GM21360 (cell line): ENCODE results near the gene WWOX.

Experiments used
- ATAC-seq: cut with Tn5 transposase; IDR thresholded peaks from one replicate; pipeline ENCODE4 v1.9.1; 2021; ENCODE audit warnings: mild to moderate bottlenecking, moderate library complexity; ENCODE audit not compliant: unreplicated experiment

The WWOX gene

DNA sequence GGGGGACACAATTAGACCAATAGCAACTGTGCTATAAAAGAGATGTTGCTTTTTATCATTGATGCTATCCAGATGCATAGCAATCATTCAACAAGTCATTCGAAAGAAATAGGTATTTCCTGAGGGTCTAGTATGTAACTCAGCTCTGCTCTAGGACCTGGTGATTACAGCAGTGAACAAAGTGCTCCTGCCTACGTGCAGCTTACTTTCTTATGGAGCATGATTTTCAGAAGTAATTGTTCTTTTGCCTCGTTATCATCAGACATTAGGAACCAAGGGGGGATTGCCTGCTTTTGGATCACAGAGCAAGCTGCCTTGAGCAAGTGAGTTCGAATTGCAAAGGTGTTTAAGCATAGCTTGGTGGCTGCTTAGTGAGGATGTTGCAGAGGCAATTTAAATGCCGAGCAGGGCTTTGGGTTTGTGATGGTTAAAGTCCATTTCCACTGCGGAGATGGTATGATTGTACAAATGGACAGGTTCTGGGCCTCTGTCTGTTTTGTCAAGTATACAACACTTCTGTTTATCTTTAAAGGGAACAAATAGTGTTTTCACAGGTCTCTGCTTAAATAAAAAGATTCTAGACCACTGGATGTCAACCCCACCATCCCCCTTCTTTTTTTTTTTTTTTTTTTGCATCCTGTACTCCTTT is 41.5 kb downstream of the WWOX start:
- ATAC-seq: no peak

DNA sequence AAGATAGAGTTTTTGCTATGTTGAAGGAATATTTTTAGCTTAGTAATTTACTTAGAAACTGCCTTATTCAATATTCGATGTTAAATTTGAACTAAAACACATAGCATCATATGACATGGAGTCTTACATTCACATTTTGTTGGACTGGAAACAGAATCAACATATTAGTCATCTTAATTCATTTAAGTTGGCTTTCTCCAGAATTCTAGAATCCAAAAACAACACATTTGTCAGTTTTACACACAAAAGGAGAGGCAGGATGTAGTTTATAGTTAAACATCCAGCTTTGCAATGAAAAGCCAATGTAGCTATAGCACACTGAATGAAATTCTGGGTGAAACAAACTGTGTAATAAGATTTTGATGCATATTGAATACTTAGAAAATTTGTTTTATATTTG is 43.3 kb downstream of the WWOX start:
- no peak for ATAC-seq

DNA sequence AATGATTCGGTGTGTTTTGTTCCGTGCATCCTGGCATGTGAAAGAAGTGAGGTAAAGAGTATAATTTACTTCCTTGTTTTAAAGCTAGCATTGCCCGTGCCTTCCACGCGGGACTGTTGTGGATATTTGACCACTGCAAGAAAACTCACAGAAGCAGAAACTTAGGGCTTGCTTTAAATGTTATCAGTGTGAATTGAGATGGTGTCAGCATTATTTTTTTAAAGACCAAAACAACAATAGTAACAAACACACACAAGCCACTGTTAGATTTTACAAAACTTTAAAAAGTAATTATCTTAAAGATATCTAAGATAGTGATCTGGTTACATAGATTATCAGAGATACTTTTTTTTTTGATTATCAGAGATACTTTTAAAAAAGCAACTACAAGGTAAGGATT is 47.4 kb downstream of the WWOX start:
- ATAC-seq: no peak

DNA sequence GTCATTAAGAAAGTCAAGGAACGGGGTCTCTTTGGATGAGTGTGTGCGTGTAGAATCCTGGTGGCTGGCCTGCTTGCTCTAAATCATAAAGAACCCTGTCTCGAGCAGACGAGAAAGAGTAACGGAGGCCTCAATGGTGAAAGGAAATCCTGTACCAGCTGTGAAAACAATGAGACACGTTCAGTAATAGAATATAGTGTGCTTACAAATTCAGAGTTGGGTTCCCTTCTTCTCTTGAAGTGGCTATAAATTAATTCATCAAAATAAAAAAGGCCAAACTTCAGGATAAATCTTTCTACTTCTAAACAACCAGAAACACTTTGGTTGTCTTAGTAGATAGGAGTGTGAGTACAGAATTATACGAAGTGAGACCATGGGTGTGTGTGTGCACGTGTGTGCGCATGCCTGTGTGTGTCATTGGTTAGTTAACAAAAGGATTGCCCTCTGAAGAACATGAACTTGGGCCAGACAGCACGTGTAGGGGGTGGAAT is 48.5 kb downstream of the WWOX start:
- ATAC-seq: no peak

DNA sequence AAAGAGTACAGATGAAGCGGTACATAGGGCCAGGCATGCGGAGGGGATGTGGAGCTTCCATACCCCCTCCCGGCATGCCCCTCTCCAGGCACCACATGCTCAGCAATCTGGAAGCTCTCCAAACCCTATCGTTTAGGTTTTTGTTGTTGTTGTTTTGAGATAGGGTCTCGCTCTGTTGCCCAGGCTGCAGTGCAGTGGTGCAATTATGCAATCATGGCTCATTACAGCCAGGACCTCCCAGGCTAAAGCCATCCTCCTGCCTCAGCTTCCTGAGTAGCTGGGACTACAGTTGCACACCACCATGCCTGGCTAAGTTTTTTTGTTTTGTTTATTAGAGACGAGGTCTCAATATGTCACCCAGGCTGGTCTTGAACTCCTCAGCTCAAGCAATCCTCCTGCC is 50.8 kb downstream of the WWOX start:
- no peak for ATAC-seq

DNA sequence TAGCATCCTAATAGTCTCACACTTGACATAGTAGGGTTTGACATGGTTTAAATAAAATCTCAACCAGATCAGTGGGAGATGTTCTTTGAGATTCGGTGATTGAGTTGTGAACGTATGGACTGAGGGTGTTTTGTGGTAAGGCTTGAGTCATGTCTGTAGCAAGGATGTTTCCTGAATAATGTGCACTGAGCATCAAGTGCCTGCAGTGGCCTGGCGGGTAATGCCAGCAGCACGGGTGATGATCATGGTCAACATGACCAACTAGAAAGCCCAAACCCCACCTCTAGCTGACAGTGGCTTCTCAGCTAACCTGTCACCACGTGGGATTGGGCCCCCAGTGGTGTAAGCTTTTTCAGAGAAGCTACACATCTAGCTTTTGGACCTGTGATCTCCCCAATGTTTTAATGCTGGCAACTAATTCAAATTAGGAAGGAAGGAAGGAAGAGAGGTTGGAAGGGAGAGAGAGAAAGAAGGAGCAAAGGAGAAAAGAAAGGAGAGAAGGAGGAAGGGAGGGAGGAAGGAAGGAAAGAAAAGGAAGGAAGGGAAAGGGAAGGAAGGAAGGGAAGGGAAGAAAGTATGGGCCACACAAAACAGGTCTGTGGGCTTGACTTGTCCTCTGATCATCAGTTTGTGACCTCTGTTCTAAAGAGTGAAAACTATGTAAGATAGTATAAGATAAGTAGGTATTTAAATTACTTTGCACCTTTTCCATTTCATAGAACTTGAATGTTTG is 55.4 kb downstream of the WWOX start:
- ATAC-seq: no peak

DNA sequence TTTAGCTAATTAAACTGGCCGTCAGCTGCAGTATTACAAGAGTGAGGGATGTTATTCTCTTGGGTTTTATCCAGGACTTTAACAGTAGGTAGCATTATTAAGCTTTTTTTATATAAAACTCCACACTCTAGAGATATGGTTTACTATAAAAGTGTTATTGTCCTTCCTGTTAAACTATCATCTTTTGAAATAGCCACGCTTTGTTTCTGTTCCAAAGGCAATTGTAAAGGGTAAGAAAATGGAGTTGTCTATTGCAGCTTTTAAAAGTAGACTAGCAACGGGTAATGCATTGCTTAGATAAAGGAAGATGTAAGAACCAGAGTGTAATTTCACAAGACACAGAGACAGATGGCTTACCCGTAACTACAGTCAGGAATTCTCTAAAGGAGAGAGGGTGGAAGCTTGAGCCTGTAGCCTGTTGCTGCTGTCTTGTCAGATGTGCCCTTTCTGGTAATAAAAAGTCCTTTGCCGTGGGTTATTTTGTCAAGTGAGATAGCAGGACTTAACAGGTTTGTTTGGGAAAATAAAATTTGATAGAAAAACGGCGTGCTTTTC is 56.4 kb downstream of the WWOX start:
- no peak for ATAC-seq

DNA sequence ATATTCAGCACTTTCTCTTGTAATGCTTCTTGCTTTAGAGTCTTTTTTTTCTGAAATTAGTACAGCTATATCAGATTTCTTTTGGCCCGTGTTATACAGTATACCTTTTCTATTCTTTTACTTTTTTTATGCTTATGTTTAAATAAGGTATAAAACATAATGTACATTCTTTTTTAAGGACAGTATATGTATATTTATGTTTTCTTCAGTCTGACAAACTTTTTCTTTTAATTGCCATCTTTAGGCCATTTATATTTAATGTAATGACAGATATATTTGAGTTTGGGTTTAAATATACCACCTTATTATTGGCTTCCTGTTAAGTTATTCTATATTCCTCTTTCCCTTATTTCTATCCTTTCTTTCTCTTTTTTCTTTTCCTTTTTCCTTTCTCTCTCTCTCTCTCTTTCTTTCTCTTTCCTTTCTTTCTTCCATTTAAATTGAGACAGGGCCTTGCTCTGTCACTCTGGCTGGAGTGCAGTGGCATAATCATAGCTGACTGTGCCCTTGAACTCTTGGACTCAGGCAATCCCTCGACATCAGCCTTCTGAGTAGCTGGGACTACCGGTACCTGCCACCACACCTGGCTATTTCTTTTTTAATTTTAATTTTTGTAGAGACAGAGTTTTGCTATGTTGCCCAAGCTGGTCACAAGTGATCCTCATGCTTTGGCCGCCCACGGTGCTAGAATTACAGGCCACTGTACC is 61.7 kb downstream of the WWOX start:
- ATAC-seq: no peak

DNA sequence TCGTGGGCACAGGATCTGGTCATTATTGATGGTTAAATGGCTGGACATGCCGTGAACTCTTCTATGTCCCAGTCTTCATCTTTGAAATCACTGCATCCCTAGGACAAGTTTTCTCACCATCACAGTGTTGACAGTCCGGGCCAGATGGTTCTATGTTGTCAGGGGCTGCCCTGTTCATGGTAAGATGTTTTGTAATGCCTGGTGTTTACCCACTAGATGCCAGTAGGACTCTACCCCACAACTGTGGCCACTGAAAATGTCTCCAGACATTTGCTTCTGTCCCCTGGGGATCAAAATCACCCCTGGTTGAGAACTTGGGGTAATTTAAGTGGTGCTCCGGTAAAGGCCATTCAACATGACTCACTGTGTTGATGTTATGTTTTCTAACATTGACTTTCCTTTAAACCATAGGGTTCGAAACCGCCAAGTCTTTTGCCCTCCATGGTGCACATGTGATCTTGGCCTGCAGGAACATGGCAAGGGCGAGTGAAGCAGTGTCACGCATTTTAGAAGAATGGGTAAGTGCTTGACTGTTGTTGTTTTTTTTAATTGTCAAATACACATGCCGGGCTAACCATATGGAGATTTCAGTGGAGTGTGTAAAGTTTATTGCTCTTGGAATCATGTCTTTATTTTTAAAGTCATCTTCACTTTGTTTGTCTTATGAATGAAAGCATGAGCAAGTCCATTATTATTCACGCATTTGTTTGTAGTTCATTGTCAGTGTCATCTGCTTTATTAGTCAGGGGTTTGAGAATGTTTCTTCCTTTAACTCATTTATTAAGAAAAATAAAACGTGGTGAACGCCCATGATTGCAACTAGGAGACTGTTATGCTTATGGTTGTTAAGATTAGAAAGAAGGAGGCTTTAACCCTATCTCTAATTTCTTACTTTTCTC is 64.6 kb downstream of the WWOX start:
- ATAC-seq: no peak

DNA sequence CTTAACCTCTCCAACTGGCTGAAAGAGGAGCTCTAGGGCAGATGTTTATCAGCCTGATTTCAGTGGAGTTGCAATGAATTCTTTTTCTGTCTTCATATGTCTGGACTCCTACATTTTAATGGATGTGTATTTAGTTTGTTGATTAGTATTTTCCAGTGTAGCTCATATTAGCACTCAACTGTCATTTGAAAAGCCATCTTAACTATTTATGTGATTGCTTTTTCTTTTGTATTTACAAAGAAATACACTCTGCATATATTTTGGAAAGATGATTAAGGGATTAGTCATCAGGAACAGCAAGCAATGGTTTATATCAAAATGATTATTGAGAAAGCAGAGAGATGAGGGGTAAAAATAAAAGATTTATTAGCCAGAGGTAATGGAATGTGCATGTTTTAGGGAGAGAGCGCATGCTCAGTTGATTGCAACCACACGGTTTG is 71.1 kb downstream of the WWOX start:
- no peak for ATAC-seq

DNA sequence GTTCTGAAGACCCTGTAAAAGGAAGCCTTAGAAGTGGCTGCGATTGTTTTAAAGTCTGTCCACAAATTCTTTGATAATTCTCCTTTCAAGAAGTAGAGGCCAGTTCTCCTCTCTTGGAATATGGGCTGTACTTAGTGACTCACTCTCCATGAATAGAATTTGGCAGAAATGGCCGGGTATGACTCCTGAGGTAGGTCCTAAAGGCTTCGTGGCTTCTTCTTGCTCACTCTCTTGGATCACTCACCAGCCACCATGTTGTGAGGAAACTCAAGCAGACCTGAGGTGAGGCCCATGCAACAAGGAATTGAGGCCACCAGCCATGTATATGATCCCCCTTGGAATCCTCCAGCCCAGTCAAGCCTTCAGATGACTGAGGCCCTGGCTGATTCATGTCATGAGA is 75.8 kb downstream of the WWOX start:
- ATAC-seq: no peak

DNA sequence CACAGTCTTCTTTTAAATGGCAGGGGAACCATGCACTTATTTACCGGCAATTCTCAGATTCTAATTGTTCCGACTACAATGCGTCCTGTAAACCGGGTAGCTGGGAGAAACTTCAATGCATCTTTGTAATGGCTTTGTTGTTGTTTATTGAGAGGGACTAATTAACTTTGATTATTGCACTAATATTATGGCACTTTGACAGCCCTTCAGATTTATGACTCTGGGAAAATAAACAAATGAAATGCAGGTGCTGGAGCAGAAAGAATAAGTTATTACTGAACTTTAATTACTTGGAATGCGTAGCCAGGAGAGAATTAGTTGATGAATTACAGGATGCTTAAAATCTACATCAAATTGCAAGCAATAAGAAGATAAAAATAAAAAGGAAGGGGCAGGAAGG is 77.0 kb downstream of the WWOX start:
- ATAC-seq: no peak

DNA sequence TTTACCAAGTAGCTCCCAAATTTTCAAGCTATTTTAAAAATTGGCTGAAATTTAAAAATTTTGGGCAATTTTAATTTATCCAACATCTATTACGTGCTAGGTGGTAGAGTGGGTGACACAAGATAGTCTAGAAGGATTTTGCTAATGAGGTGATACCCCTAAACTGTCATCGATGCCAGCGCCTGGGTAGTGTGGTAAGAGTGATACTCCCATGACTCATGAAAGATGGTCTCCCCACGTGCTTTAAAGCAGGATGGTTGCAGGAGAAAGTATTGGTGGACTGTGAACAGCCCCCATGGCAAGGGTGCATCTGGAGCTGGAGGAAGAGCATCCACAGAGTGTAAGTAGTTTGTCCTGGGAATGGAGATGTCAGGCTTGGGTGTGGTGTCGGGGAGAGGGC is 77.8 kb downstream of the WWOX start:
- no peak for ATAC-seq

DNA sequence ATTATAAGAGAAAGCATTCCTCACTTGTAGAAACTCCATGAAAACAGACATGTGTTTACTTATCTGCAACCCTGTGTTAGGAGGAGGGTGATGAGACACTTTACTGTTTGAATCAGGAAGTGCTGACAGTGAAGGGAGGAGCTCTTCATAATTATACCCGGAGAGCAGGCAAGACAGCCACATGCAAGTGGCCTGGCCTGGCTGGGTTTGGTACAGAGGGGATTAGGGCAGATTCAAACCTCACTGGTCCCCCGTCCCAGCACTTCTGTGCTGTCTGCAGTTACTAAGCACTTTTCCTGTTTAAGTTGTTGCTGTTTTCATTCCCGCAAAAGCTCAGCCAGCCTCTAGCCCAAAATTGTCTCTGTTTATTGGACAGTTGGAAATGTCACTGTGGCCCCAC is 78.5 kb downstream of the WWOX start:
- no peak for ATAC-seq

DNA sequence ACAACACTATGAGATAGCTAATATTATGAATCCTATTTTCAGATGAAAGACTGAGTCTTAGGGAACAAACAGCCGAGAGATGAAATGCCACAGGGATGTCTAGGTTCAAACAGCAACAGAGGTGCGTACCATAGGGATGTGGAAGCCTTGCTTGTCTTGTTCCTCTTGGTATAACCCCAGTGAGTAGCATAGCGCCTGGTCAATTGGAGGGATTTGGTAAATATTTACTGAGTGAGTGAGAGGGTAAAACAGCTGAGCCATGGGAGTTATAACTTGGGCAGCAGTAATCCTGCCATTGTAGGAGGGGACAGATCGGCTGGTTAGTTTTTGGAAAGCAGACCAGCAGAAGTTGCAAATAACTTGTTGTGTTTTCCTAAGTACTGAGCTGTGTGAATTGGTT is 80.2 kb downstream of the WWOX start:
- no peak for ATAC-seq

DNA sequence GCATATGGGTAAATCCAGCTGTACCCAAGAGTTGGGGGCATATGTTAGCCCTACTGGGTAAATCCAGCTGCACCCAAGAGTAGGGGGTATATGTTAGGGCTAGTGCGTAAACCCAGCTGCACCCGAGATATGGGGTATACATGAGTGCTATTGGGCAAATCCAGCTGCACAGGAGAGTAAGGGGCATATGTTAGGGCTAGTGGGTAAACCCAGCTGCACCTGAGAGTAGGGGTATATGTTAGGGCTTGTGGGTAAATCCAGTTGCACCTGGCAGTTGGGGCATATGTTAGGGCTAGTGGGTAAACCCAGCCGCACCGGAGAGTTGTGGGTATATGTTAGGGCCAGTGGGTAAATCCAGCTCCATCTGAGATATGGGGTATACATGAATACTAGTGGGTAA is 80.9 kb downstream of the WWOX start:
- no peak for ATAC-seq

DNA sequence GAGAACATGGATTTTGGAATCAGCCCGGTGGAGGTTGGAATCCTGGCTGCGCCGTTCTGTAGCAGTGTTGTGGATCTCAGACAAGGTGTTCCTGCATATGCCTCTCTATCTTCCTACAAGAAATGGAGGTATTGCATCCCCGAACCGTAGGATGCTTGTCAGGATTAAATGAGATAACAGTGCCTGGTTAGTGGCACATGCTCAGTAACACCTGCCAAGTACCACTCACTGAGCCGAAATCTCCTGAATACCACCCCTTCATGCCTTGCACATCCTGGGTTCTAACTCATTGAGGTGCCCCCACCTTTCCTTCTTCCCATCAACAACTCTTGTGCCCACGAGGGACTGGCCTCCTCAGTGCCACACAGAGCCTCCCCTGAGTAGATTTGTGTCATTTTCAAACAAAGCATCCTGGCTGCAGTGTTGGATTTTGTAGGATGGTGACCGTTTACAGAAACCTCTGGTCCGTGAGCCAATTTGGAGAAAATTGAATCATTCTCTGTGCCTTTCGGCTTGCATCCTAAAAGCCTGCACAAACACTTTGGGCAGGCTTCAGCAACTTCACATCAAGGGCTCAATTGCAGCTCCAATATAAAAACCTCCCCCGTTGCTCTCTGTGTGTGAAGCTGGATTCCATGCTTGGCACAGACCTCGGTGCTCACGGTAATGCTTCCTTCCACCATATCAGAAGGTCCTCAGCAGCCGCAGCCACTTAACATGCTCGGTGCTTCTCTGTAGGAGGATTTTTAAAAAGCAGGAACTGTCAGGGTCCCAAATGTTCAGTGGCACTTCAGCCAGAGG is 84.2 kb downstream of the WWOX start:
- ATAC-seq: no peak

DNA sequence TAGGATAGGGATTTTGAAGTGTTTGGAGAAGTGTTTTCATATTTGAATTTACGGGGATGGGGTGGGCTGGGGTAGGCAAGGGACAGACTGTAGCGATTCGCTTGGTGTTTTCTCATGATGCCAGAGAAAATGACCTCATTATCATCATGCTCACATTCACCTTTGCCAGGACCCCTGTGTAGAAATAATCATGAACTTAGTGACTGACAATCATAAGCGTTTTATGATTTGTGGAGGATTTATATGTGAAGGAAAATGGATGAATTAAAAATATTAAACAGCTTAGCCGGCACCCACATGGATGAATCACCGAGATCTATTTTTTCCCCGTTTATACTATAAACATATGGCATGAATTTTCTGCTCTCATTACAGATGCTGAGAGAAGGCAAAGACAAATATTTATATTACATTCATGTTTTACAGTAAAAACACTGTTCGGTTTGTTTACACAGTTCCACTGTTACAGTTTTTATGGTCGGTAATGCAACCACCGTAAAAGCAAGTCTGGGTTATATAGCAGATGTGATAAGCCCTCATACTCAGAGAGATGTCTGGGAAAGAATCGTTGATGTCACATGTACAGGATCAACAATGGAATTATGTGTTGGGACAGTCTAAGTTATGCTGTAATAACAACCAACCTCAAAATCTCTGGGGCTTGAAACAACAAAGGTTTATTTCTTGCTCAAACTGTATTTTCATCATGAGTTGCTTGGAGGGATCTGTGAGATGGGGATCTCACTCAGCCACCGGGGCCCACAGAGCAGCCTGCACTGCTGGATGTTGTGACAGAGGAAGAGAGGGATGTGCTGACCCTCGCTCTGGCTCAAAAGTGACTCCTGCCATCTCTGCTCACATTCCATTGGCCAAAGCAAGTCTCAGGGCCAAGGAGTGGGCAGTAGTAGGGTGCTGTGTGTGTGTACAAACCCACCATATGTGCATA is 85.1 kb downstream of the WWOX start:
- no peak for ATAC-seq

DNA sequence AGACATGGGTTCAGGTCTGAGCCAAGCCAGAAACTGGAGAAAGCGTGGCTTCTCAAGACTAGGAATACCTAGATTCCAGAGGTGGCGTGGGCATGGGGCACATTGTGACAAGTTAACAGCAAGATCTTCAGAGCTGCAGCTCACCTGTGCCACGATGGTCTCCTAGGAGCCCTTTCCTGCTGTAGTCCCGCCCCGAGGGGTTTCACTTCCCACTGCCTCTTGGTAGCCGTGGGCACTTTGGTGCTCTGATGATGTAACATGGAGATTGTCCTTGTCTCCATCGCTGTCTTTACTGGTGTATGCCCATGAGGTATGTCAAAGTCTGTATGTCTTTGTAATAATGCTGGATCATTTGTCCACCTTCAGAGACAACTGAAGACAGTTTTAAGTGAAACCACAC is 89.7 kb downstream of the WWOX start:
- ATAC-seq: no peak
